Measurements from ENCODE around the gene ANKRD36.
"Not testable (repeated sequence)": the region's sequence is repeated elsewhere in the genome, so short reads cannot be mapped to it uniquely, and the experiment has no call there.

The ANKRD36 gene

DNA sequence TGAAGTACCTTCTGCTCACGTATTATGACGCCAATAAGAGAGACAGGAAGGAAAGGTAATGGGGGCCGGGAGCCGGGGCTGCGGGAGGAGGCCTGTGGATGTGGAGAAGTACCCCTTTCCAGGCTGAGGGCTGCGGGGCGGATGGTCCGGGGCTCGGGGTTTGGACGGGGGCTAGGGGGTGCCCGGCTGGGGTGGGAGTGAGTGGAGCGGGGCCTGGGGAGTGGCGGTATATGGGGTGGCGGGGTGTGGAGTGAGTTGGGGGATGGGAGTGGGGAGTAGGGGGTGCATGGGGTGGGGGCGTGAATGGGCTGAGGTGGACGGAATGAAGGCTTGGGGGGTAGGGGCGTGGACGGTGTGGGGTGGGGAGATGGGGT is 916 bp downstream of the ANKRD36 start:
- not testable (repeated sequence) for DNase-seq (ENCODE audit: low read depth in 2 of 2)

DNA sequence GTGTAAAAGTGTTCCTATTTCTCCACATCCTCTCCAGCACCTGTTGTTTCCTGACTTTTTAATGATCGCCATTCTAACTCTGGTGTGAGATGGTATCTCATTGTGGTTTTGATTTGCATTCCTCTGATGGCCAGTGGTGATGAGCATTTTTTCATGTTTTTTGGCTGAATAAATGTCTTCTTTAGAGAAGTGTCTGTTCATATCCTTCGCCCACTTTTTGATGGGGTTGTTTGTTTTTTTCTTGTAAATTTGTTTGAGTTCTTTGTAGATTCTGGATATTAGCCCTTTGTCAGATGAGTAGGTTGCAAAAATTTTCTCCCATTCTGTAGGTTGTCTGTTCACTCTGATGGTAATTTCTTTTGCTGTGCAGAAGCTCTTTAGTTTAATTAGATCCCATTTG is 16.1 kb downstream of the ANKRD36 start:
- not testable (repeated sequence) for DNase-seq (ENCODE audit: low read depth in 2 of 2)

DNA sequence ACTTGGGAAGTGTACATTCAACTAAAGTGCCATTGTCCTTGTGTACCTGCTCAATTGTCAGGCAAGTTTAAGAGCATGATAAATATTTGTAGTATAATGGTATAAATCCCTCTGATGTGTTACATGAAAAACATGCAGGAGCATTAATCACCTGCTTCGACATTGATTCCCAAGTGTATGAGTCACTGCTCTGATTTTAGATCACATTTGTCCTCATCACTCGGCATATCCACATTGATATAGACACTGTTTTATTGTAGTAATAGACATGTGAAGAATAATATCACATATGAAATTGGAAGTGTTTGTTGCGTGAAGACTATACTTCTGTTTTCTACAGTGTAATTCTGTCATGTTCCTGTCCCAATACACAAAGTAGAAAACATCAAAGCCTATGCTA is 31.1 kb downstream of the ANKRD36 start:
- not testable (repeated sequence) for DNase-seq (ENCODE audit: low read depth in 2 of 2)

DNA sequence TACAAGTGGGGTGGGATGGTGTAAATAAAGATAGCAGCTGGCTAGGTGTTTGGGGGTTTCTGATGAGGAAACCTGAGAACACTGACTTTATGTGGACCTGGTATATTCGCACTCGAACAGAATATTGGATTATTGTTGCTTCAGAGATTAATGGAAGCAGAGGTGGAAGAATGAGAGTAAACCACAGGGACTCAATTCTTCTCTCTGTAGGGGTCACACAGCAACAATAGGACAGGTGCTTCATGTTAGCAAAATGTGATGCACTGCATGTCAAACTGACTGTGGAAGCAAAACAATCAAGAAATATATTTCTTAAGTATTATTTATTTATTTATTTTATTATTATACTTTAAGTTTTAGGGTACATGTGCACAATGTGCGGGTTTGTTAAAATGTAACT is 53.6 kb downstream of the ANKRD36 start:
- not testable (repeated sequence) for DNase-seq (ENCODE audit: low read depth in 2 of 2)

DNA sequence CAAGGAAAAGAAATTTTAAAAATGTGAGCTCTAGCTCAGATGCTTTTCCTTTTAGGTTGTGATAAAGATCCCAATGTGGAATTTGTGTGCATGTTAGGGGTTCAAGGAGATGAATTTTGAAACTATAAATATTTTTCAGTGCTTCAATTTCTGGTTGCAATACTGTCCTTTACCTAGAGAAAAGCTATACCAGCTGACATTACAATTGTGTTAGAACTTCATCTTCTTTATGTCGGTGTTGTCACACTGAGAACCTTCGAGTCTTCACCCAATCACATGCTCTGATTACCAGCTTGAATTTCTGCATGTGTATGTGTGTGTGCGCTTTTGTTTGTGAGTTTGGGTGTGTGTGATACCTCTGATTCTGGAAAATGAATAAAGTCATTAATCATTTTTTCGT is 55.0 kb downstream of the ANKRD36 start:
- DNase-seq (ENCODE audit: low read depth in 2 of 2), result not testable (repeated sequence)

DNA sequence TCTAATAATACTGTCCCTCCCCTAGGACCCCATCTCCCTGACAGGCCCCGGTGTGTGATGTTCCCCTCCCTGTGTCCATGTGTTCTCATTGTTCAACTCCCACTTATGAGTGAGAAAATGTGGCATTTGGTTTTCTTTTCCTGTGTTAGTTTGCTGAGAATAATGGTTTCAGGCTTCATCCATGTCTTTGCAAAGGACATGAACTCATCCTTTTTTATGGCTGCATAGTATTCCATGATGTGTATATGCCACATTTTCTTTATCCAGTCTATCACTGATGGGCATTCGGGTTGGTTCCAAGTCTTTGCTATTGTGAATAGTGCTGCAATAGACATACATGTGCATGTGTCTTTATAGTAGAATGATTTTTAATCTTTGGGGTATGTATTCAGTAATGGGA is 55.6 kb downstream of the ANKRD36 start:
- DNase-seq (ENCODE audit: low read depth in 2 of 2), result not testable (repeated sequence)

DNA sequence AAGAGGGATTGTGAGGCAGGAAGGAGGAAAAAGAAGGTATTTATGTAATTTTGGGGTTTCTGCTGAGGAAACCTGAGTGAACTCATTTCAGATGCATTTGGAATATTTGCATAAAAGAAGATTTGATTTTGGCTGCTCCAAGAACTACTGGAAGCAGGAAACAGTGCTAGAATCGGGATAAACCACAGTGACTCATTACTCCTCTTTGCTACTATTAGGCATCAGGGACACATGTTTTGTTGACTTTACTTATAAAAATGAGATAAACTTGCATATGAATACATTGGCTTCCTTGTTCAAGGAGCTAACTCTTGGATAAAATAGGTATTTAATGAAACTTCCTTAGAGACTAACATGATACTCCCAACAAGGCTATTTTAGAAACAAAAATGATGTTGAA is 67.4 kb downstream of the ANKRD36 start:
- DNase-seq (ENCODE audit: low read depth in 2 of 2), result not testable (repeated sequence)

DNA sequence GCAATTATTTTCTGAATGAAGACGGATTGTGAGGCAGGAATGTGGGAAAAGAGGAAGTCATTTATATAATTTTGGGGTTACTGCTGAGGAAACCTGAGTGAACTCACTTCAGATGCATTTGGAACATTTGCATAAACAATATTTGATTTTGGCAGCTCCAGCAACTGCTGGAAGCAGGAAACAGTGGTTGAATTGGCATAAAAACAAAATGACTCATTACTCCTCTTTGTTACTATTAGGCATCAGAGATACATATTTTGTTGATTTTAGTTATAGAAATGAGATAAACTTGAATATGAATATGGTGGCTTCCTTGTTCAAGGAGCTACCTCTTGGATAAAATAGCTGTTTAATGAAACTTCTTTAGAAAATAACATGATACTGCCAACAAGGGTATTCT is 82.4 kb downstream of the ANKRD36 start:
- DNase-seq (ENCODE audit: low read depth in 2 of 2), result not testable (repeated sequence)

DNA sequence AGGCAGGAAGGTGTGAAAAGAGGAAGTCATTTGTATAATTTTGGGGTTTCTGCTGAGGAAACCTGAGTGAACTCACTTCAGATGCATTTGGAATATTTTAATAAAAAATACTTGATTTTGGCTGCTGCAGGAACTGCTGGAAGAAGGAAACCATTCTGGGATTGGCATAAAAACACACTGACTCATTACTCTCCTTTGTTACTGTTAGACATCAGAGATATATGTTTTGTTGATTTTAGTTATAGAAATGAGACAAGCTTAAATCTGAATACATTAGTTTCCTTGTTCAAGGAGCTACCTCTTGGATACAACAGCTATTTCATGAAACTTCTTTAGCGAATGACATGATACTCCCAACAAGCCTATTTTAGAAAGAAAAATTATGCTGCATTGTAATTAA is 84.3 kb downstream of the ANKRD36 start:
- not testable (repeated sequence) for DNase-seq (ENCODE audit: low read depth in 2 of 2)

DNA sequence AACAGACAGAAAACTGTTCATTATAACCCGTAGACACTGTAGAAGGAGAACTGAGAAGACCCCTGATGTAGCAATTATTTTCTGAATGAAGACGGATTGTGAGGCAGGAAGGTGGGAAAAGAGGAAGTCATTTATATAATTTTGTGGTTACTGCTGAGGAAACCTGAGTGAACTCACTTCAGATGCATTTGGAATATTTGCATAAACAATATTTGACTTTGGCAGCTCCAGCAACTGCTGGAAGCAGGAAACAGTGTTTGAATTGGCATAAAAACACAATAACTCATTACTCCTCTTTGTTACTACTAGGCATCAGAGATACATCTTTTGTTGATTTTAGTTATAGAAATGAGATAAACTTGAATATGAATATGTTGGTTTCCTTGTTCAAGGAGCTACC is 87.9 kb downstream of the ANKRD36 start:
- DNase-seq (ENCODE audit: low read depth in 2 of 2), result not testable (repeated sequence)

DNA sequence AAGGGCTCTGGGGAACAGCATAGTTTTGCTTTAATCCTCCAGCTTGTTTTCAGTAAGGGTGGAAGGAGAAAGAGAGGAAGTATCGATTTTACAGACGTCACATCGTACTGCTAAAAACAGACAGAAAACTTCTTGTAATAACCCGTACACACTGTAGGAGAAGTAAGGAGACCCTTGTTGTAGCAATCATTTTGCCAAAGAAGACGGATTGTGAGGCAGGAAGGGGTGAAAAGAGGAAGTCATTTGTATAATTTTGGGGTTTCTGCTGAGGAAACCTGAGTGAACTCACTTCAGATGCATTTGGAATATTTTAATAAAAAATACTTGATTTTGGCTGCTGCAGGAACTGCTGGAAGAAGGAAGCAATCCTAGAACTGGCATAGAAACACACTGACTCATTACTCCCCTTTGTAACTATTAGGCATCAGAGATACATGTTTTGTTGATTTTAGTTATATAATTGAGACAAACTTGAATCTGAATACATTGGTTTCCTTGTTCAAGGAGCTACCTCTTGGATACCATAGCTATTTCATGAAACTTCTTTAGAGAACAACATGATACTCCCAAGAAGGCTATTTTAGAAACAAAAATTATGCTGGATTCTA is 89.8 kb downstream of the ANKRD36 start:
- DNase-seq (ENCODE audit: low read depth in 2 of 2), result not testable (repeated sequence)

DNA sequence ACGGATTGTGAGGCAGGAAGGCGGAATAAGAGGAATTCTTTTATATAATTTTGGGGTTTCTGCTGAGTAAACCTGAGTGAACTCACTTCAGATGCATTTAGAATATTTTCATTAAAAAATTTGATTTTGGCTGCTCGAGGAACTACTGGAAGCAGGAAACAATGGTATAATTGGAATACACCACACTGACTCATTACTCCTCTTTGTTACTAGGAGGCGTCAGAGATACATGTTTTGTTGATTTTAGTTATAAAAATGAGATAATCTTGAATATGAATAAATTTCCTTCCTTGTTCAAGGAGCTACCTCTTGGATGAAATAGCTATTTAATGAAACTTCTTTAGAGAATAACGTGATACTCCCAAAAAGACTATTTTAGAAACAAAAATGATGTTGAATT is 97.4 kb downstream of the ANKRD36 start:
- DNase-seq (ENCODE audit: low read depth in 2 of 2), result no peak

DNA sequence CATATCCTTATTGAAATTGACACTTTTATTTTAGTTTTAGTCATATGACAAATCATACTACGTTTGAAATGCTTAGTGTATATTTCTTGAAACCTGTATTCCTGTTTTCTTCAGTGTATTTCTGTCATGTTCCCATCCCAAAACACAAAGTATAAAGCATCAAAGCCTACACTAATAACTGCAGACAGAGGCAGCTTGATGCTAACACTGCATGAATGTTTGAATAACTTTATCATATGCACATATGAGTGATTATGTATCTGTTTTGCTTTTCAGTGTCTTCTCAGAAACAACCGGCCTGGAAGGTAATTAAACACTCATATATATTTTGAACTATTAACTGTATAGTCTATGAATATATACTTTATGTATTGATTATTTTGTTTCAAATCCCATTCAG is 102.1 kb downstream of the ANKRD36 start:
- DNase-seq (ENCODE audit: low read depth in 2 of 2), result not testable (repeated sequence)

DNA sequence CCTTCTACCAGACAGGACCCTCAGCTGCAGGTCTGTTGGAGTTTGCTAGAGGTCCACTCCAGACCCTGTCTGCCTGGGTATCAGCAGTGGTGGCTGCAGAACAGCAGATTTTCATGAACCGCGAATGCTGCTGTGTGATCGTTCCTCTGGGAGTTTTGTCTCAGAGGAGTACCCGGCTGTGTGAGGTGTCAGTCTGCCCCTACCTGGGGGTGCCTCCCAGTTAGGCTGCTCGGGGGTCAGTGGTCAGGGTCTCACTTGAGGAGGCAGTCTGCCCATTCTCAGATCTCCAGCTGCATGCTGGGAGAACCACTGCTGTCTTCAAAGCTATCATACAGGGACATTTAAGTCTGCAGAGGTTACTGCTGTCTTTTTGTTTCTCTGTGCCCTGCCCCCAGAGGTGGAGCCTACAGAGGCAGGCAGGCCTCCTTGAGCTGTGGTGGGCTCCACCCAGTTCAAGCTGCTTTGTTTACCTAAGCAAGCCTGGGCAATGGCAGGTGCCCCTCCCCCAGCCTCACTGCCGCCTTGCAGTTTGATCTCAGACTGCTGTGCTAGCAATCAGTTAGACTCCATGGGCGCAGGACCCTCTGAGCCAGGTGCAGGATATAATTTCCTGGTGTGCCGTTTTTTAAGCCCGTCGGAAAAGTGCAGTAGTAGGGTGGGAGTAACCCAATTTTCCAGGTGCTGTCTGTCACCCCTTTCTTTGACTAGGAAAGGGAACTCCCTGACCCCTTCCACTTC is 118.1 kb downstream of the ANKRD36 start:
- not testable (repeated sequence) for DNase-seq (ENCODE audit: low read depth in 2 of 2)

DNA sequence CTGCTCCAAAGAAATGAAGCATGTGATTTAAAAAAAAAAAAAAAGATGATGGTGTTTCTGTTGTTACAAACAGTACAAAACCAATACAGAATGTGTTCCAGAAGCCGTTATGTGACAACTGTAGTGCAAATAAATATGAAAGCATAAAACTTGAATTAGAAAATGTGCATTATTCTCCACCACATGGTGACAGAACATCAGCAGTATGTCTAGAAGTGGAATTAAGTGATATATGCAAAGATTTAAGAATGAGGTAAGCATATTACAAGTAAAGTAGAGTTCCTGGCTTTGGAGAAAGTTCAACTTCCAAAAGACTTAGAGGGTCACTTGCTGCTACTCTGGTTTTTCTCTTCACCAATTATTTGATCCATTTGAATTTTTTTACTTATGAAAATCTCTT is 120.0 kb downstream of the ANKRD36 start:
- DNase-seq (ENCODE audit: low read depth in 2 of 2), result not testable (repeated sequence)

DNA sequence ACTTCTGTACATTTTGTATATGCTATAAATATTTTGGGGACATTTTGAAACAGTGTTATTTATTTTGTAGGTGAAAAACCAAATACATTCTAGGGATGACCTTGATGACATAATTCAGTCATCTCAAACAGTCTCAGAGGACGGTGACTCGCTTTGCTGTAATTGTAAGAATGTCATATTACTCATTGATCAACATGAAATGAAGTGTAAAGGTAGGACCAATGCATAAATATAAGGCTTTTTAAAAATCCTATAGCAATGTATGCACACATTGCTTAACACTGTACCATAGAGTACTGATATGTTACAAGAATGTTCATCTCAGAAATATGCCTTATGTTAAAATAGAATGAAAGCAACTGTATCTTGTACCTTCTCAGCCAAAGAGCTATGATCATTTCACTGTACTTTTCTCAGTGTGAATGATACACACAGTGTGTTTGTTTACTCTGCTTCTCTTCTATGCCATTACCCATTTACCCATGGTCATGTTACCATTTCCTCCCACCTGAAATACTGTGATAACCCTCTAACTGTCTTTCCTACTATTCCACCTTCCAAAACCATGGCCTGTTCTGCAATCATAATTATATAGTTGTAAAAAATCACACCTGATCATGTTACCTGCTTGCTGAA is 120.8 kb downstream of the ANKRD36 start:
- DNase-seq (ENCODE audit: low read depth in 2 of 2), result not testable (repeated sequence)

DNA sequence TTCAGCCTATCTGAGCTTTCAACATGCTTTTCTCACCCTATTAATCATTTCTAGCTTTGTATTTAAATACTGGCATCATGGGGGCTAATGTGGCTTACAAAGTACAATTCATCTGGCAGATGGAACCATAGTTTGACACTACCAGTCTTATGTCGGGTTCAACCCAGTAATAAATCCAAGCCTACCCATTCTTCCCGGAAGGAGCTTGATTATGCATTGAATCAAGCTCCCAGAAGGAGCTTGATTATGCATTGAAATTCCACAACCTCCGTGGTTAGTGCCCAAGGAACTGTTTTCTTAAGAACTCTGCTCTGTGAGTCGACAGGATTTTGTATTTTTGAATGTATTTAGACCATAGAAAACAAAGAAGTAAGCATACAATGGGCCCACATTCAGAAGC is 148.2 kb downstream of the ANKRD36 start:
- not testable (repeated sequence) for DNase-seq (ENCODE audit: low read depth in 2 of 2)

DNA sequence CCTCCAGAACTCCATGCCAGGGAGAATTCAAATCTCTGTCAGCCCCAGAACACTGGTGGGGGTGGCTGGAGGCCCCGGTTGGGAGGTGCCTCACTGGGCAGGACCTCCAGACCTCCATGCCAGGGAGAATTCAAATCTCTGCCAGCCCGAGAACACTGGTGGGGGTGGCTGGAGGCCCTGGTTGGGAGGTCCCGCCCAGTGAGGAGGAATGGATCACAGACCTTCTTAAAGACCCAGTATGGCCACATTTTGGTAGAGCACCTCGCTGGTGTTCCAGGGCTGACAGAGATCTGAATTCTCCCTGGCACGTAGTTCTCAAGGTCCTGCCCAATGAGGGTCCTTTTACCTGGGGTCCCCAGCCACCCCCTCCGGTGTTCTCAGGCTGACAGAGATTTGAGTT is 153.5 kb downstream of the ANKRD36 start:
- DNase-seq (ENCODE audit: low read depth in 2 of 2), result not testable (repeated sequence)

DNA sequence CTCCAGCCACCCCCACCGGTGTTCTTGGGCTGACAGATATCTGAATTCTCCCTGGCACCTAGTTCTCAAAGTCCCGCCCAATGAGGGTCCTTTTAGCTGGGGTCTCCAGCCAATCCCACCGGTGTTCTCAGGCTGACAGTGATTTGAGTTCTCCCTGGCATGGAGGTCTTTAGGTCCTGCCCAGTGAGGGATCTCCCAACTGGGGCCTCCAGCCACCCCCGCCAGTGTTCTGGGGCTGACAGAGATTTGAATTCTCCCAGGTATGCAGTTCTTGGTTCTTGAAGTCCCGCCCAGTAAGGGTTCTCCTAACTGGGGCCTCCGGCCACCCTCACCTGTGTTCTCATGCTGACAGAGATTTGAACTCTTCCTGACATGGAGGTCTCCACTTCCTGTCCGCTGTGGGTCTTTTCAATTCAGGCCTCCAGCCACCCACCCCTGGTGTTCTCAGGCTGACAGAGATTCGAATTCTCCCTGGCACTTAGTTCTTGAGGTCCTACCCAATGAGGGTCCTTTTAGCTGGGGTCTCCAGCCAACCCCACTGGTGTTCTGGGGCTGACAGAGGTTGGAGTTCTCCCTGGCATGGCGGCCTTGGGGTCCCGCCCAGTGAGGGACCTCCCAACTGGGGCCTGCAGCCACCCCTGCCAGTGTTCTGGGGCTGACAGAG is 154.6 kb downstream of the ANKRD36 start:
- DNase-seq (ENCODE audit: low read depth in 2 of 2), result no peak

DNA sequence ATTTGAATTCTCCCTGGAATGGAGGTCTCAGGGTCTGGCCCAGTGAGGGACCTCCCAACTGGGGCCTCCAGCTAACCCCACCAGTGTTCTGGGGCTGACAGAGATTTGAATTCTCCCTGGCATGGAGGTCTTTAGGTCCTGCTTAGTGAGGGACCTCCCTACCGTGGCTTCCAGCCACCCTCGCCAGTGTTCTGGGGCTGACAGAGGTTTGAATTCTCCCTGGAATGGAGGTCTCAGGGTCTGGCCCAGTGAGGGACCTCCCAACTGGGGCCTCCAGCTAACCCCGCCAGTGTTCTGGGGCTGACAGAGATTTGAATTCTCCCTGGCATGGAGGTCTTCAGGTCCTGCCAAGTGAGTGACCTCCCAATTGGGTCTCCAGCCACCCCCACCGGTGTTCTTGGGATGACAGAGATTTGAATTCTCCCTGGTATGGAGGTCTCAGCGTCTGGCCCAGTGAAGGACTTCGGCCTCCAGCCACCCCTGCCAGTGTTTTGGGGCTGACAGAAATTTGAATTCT is 155.2 kb downstream of the ANKRD36 start:
- DNase-seq (ENCODE audit: low read depth in 2 of 2), result not testable (repeated sequence)

DNA sequence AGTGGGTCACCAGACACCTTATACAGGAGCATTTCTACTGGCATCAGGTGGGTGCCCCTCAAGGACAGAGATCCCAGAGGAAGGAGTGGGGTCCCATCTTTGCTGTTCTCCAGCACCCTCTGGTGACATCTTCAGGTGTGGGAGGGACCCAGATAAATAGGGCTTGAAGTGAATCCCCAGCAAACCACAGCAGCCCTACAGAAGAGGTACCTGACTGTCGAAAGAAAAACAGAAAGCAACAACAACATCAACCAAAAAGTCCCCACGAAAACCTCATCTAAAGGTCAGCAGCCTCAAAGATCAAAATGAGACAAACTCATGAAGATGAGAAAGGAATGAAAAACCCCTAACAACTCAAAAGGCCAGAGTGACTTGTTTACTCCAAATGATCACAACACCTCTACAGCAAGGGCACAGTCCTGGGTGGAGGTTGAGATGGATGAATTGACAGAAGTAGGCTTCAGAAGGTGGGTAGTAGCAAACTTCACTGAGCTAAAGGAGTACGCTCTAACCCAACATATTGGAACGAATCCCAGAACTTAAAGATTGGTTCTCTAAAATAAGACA is 163.4 kb downstream of the ANKRD36 start:
- not testable (repeated sequence) for DNase-seq (ENCODE audit: low read depth in 2 of 2)

DNA sequence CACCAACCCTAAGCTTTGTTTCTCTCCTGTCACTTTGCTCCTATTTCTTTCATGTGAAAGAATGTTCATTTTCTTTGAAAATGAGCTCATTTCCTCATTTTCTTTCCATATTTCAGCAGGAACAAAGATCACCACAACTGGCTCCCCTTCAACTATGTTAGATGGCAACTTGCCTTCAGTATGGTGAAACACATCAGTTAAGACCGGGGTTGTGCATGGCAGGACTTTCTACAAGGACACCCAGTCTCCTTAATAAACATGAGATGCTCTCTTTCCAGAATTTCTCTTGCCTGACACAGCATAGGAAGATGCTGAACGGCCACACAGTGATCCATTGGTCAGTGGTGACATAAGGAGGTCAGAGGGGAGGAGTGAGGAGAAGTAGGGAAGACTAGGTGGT is 172.2 kb downstream of the ANKRD36 start:
- DNase-seq (ENCODE audit: low read depth in 2 of 2), result not testable (repeated sequence)
